Fibroblast of mammary gland (primary cell): ENCODE measurements around the gene TARBP2.
A peak's percentile ranks its signal among the peaks of the same experiment; 100 is the strongest.
"Not testable (repeated sequence)": the region's sequence is repeated elsewhere in the genome, so short reads cannot be mapped to it uniquely, and the experiment has no call there.

ENCODE experiments used
- DNase-seq: peaks from one replicate; pipeline ENCODE4 v3.0.0-alpha.2; 2010; ENCODE audit warnings: low read depth
- H3K4me3 ChIP-seq: 2 replicates; pipeline ENCODE4 v1.5.1; 2011; ENCODE audit warnings: low read depth, mild to moderate bottlenecking, low read length, moderate library complexity; ENCODE audit not compliant: control insufficient read depth
- CTCF ChIP-seq: conservative IDR thresholded peaks from 2 replicates; pipeline ENCODE4 v1.5.1; 2011; ENCODE audit warnings: low read depth, low read length, inconsistent platforms; ENCODE audit not compliant: control insufficient read depth, insufficient read depth

Gene TARBP2

GRCh38 chr12:53480491-53481442, 20.3 kb upstream of the TARBP2 start:
- no peak for TF ChIP-seq CTCF
- no peak overlapping the region for H3K4me3 ChIP-seq
- DNase-seq: no peak

GRCh38 chr12:53481458-53481857, 19.6 kb upstream of the TARBP2 start:
- peak; percentile 90 for DNase-seq
- H3K4me3 ChIP-seq: not testable (repeated sequence)

GRCh38 chr12:53481939-53482586, 19.0 kb upstream of the TARBP2 start:
- no peak for DNase-seq
- peak; percentile 30 for TF ChIP-seq CTCF
- no peak overlapping the region for H3K4me3 ChIP-seq

- H3K4me3 ChIP-seq: no peak overlapping the region
- DNase-seq: no peak
- TF ChIP-seq CTCF: no peak
These were observed 18.4 kb upstream of the TARBP2 start for GRCh38 chr12:53482626-53483168.

GRCh38 chr12:53483225-53483978, 17.7 kb upstream of the TARBP2 start:
- no peak for DNase-seq
- TF ChIP-seq CTCF: no peak
- H3K4me3 ChIP-seq: no peak overlapping the region

- H3K4me3 ChIP-seq: no peak overlapping the region
- no peak for TF ChIP-seq CTCF
- DNase-seq: no peak
These were observed 17.1 kb upstream of the TARBP2 start for GRCh38 chr12:53483979-53484377.
